ENCODE results near the gene RAB9B. TPM values are rescaled to one million over a fixed set of nuclear protein-coding genes. Genes with fewer than 3 reads are reported as not detected.

RAB9B gene
- polyA plus RNA-seq, 2 of the 4 experiments (the other 2 are of a cell fraction): 0.09 to 0.16 TPM

- WGBS (ENCODE audit: missing lambda C conversion rate): 17% methylated on average over 3 of the region's 3 CpGs
- TF ChIP-seq RARB (CRISPR knock-in tag; IDR thresholded peaks at IDR 0.05) (no peak), CBX8 (IDR thresholded peaks at IDR 0.05) (no peak), NPAS2 (CRISPR knock-in tag; IDR thresholded peaks at IDR 0.05; ENCODE audit: borderline replicate concordance) (no peak), FOXS1 (CRISPR knock-in tag; IDR thresholded peaks at IDR 0.05) (no peak), KDM1A (IDR thresholded peaks at IDR 0.05; ENCODE audit: low read depth) (no peak), PBX3 (IDR thresholded peaks at IDR 0.05) (no peak), JUNB (IDR thresholded peaks at IDR 0.05) (no peak), HDAC2 (IDR thresholded peaks at IDR 0.05) (no peak), CHD2 (IDR thresholded peaks at IDR 0.05; ENCODE audit: low read length, partially characterized antibody) (no peak), HES2 (IDR thresholded peaks at IDR 0.05) (no peak), JUN (IDR thresholded peaks at IDR 0.05) (no peak)
- TF ChIP-seq, protein P1, sequence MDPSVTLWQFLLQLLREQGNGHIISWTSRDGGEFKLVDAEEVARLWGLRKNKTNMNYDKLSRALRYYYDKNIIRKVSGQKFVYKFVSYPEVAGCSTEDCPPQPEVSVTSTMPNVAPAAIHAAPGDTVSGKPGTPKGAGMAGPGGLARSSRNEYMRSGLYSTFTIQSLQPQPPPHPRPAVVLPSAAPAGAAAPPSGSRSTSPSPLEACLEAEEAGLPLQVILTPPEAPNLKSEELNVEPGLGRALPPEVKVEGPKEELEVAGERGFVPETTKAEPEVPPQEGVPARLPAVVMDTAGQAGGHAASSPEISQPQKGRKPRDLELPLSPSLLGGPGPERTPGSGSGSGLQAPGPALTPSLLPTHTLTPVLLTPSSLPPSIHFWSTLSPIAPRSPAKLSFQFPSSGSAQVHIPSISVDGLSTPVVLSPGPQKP (IDR thresholded peaks at IDR 0.05; ENCODE audit: low read depth, low read length): no peak
- CTCF ChIA-PET: interaction anchor here (0.6 to 2.5 kb wide), 13 partner anchors 12 to 888 kb away, joined by 3 to 9 read pairs (median 4); partner anchors contain the start of gene TMEM31
- POLR2A ChIA-PET: no interaction called here
- Histone ChIP-seq H3K4me1 (no peaks in the 10 kb centered on the region), H3K4me2 (no peak overlapping the region), H3K27ac (no peak overlapping the region), H3K9me3 (no peaks in the 10 kb centered on the region), H3K4me3 (no peak overlapping the region)
- FAIRE-seq (no peak), DNase-seq (ENCODE audit: low read depth in 1 of 2, low spot score in 1 of 2) (no peak), ATAC-seq (no peak; a peak in 1 of 6 replicates)
Measured at GRCh38 chrX:103773445-103773844, 58.6 kb downstream of the RAB9B start.

Small RNA genes lying within 50 kb of the gene (small RNA-seq; reads per million reads assigned to genes)
- gene RNA5SP511: 0 reads per million in 6 experiments

Other genes starting within 250 kb of the RAB9B start
- 35.2 and 57.2 TPM in 2 replicates for gene TCEAL4, start 246.7 kb downstream of the RAB9B start, polyA plus RNA-seq (2011; rRNA removed)
- 173 to 195 TPM (median 192 TPM) in 3 replicates for gene TCEAL4, start 246.7 kb downstream of the RAB9B start, polyA plus RNA-seq (2017; fragmentation: RNase III; extraction: RNeasy Plus Mini Kit Qiagen cat#74134 plus additional on column Dnase treatment)
- gene TCEAL3, start 224.3 kb downstream of the RAB9B start, polyA plus RNA-seq (2011; rRNA removed): 3.6 and 6.6 TPM in 2 replicates
- gene TCEAL3, start 224.3 kb downstream of the RAB9B start, polyA plus RNA-seq (2017; fragmentation: RNase III; extraction: RNeasy Plus Mini Kit Qiagen cat#74134 plus additional on column Dnase treatment): 18.8 to 24.0 TPM (median 23.9 TPM) in 3 replicates
- 29.7 and 40.7 TPM in 2 replicates for gene TCEAL1, start 203.3 kb downstream of the RAB9B start, polyA plus RNA-seq (2011; rRNA removed)
- gene TCEAL1, start 203.3 kb downstream of the RAB9B start, polyA plus RNA-seq (2017; fragmentation: RNase III; extraction: RNeasy Plus Mini Kit Qiagen cat#74134 plus additional on column Dnase treatment): 35.1 to 42.1 TPM (median 40.5 TPM) in 3 replicates
- 572 and 582 TPM in 2 replicates for gene MORF4L2, start 145.6 kb downstream of the RAB9B start, polyA plus RNA-seq (2011; rRNA removed)
- gene MORF4L2, start 145.6 kb downstream of the RAB9B start, polyA plus RNA-seq (2017; fragmentation: RNase III; extraction: RNeasy Plus Mini Kit Qiagen cat#74134 plus additional on column Dnase treatment): 482 to 521 TPM (median 493 TPM) in 3 replicates
- 0.10 and 0.19 TPM in 2 replicates for gene TMEM31, start 121.3 kb downstream of the RAB9B start, polyA plus RNA-seq (2011; rRNA removed)
- gene TMEM31, start 121.3 kb downstream of the RAB9B start, polyA plus RNA-seq (2017; fragmentation: RNase III; extraction: RNeasy Plus Mini Kit Qiagen cat#74134 plus additional on column Dnase treatment): not detected in 3 replicates
- gene PLP1, start 55.4 kb downstream of the RAB9B start, polyA plus RNA-seq (2011; rRNA removed): not detected in 2 replicates
- gene PLP1, start 55.4 kb downstream of the RAB9B start, polyA plus RNA-seq (2017; fragmentation: RNase III; extraction: RNeasy Plus Mini Kit Qiagen cat#74134 plus additional on column Dnase treatment): not detected in 3 replicates
- gene TMSB15B, start 130.4 kb upstream of the RAB9B start, polyA plus RNA-seq (2011; rRNA removed): 8.4 and 12.2 TPM in 2 replicates
- 5.3 to 8.0 TPM (median 6.5 TPM) in 3 replicates for gene TMSB15B, start 130.4 kb upstream of the RAB9B start, polyA plus RNA-seq (2017; fragmentation: RNase III; extraction: RNeasy Plus Mini Kit Qiagen cat#74134 plus additional on column Dnase treatment)
- not detected in 2 replicates for gene H2BW1, start 181.5 kb upstream of the RAB9B start, polyA plus RNA-seq (2011; rRNA removed)
- gene H2BW1, start 181.5 kb upstream of the RAB9B start, polyA plus RNA-seq (2017; fragmentation: RNase III; extraction: RNeasy Plus Mini Kit Qiagen cat#74134 plus additional on column Dnase treatment): not detected in 3 replicates
- gene H2BW2, start 207.7 kb upstream of the RAB9B start, polyA plus RNA-seq (2011; rRNA removed): not detected in 2 replicates
- not detected in 3 replicates for gene H2BW2, start 207.7 kb upstream of the RAB9B start, polyA plus RNA-seq (2017; fragmentation: RNase III; extraction: RNeasy Plus Mini Kit Qiagen cat#74134 plus additional on column Dnase treatment)
- 0.81 and 1.1 TPM in 2 replicates for gene TMSB15C, start 244.0 kb upstream of the RAB9B start, polyA plus RNA-seq (2011; rRNA removed)
- 0.58 to 0.96 TPM (median 0.79 TPM) in 3 replicates for gene TMSB15C, start 244.0 kb upstream of the RAB9B start, polyA plus RNA-seq (2017; fragmentation: RNase III; extraction: RNeasy Plus Mini Kit Qiagen cat#74134 plus additional on column Dnase treatment)

Data from A549 (cell line).